Activated T-cell treated with anti-CD3 and anti-CD28 coated beads for 48 hours (primary cell): ENCODE measurements around the gene CAD.

Experiments
- DNase-seq: peaks from one replicate; pipeline ENCODE4 v3.0.0-alpha.2; 2020; ENCODE audit warnings: low read depth

Gene CAD

GRCh38 chr2:27199241-27199640 lies 17.9 kb upstream of the CAD start:
- no peak for DNase-seq

- no peak for DNase-seq
Observed at GRCh38 chr2:27201675-27202074, 15.5 kb upstream of the CAD start.

GRCh38 chr2:27202854-27203253 lies 14.3 kb upstream of the CAD start:
- no peak for DNase-seq

- DNase-seq, result no peak
Observed at GRCh38 chr2:27203741-27204140, 13.4 kb upstream of the CAD start.

GRCh38 chr2:27204566-27204965 lies 12.6 kb upstream of the CAD start:
- DNase-seq, result no peak

GRCh38 chr2:27205206-27205605 lies 12.0 kb upstream of the CAD start:
- no peak for DNase-seq

- no peak for DNase-seq
Observed at GRCh38 chr2:27206346-27206745, 10.8 kb upstream of the CAD start.

GRCh38 chr2:27208486-27209050 lies 8.6 kb upstream of the CAD start:
- DNase-seq, result no peak

- DNase-seq, result no peak
Observed at GRCh38 chr2:27209621-27210401, 7.4 kb upstream of the CAD start.

GRCh38 chr2:27211241-27211942 lies 5.8 kb upstream of the CAD start:
- DNase-seq, result no peak

- peak; percentile 88 for DNase-seq
Observed at GRCh38 chr2:27211943-27212625, 5.1 kb upstream of the CAD start, which contains the start of the genes ATRAID and SLC5A6. ATRAID (plus strand) TSS chr2:27212041; CDS start chr2:27212369, 328 bp downstream. SLC5A6 (minus strand) TSS chr2:27212268; CDS start chr2:27207650, 4,618 bp downstream.

GRCh38 chr2:27212626-27213471 lies 4.3 kb upstream of the CAD start:
- DNase-seq, result no peak

GRCh38 chr2:27214941-27215340 lies 2.2 kb upstream of the CAD start:
- DNase-seq, result no peak

GRCh38 chr2:27216416-27217137 lies 592 bp upstream of the CAD start:
- DNase-seq, result no peak

GRCh38 chr2:27218614-27219013 lies 1.4 kb downstream of the CAD start:
- no peak for DNase-seq

GRCh38 chr2:27219091-27219490 lies 1.9 kb downstream of the CAD start:
- DNase-seq, result no peak

GRCh38 chr2:27220091-27220490 lies 2.9 kb downstream of the CAD start:
- DNase-seq, result no peak

GRCh38 chr2:27221166-27221565 lies 4.0 kb downstream of the CAD start:
- no peak for DNase-seq

GRCh38 chr2:27222407-27222806 lies 5.2 kb downstream of the CAD start:
- no peak for DNase-seq

- no peak for DNase-seq
Observed at GRCh38 chr2:27223416-27223815, 6.2 kb downstream of the CAD start.

- DNase-seq, result no peak
Observed at GRCh38 chr2:27225526-27225925, 8.4 kb downstream of the CAD start.
